ENCODE measurements around the gene CLEC4M.

Gene CLEC4M, protein sequence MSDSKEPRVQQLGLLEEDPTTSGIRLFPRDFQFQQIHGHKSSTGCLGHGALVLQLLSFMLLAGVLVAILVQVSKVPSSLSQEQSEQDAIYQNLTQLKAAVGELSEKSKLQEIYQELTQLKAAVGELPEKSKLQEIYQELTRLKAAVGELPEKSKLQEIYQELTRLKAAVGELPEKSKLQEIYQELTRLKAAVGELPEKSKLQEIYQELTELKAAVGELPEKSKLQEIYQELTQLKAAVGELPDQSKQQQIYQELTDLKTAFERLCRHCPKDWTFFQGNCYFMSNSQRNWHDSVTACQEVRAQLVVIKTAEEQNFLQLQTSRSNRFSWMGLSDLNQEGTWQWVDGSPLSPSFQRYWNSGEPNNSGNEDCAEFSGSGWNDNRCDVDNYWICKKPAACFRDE

GRCh38 chr19:7762719-7763293 is at the start of gene CLEC4M:
Gene CLEC4M, plus strand, starts transcription at chr19:7763243. Its CDS starts 24 bp downstream, at chr19:7763267.
- no peak for DNase-seq (ENCODE audit: low read depth in 2 of 2)

- no peak for DNase-seq (ENCODE audit: low read depth in 2 of 2)
Measured at GRCh38 chr19:7715671-7716070, 47.4 kb upstream of the CLEC4M start.

- DNase-seq (ENCODE audit: low read depth in 2 of 2): no peak
Measured at GRCh38 chr19:7716762-7717161, 46.3 kb upstream of the CLEC4M start.

DNA sequence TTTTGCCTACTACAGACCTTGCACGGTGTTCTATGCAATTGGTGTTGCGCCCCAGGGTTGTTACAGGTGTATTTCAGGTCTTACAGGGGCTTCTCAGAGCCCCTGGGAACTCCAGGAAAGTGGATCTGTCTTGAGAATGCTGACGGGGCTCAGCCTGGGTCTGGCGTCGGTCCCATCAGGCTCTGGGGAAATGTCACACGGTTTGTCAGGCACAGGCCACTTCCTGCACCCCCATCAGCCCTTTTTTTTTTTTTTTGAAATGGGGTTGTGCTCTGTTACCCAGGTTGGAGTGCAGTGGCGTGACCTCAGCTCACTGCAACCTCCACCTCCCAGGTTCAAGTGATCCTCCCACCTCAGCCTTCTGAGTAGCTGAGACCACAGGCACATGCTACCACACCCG is 44.4 kb upstream of the CLEC4M start:
- DNase-seq (ENCODE audit: low read depth in 2 of 2): no peak

- DNase-seq (ENCODE audit: low read depth in 2 of 2): no peak
Measured at GRCh38 chr19:7720351-7720750, 42.7 kb upstream of the CLEC4M start.

- DNase-seq (ENCODE audit: low read depth in 2 of 2): no peak
Measured at GRCh38 chr19:7722231-7722651, 40.8 kb upstream of the CLEC4M start.

- DNase-seq (ENCODE audit: low read depth in 2 of 2): no peak
Measured at GRCh38 chr19:7725791-7726190, 37.3 kb upstream of the CLEC4M start.

DNA sequence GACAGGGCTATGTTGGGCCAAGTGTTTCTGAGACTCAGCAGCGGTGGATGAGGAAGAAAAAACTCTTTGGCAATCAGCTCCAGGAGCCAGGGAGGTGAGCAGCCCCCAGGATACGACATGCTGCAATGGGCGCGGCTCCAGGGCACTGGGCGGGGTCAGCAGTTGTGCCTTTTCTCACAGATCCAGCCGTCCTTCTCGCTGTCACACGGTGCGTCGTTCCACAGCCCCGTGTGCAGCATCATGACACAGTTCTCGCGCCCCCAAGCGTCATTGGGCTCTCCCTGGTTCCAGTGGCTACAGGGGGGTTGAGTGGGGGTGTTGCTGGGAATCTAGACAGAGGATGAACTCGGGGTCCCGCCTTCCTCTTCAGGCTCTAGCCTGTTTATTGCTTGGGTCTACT is 33.8 kb upstream of the CLEC4M start:
- no peak for DNase-seq (ENCODE audit: low read depth in 2 of 2)

DNA sequence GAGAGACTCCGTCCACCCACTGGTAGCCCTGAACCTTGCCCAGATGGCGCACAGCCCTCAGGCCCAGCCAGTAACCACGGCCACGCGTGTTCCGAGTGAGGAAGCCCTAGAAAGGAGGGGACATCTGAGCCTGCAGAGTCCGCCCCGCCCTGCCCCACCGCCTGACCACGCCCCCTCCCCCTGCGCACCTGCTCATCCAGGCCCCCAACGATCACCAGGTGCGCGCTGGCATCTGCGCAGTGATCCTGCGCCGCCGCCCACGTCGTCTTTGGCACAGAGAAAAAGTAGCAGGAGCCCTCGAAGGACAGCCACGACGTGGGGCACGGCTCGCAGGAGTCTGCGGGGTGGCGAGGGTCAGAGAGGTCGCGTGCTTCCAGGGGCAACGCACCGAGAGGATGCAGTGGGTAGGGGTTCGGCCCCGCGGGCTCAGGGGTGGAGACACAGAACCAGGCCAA is 33.2 kb upstream of the CLEC4M start:
- DNase-seq (ENCODE audit: low read depth in 2 of 2): no peak

DNA sequence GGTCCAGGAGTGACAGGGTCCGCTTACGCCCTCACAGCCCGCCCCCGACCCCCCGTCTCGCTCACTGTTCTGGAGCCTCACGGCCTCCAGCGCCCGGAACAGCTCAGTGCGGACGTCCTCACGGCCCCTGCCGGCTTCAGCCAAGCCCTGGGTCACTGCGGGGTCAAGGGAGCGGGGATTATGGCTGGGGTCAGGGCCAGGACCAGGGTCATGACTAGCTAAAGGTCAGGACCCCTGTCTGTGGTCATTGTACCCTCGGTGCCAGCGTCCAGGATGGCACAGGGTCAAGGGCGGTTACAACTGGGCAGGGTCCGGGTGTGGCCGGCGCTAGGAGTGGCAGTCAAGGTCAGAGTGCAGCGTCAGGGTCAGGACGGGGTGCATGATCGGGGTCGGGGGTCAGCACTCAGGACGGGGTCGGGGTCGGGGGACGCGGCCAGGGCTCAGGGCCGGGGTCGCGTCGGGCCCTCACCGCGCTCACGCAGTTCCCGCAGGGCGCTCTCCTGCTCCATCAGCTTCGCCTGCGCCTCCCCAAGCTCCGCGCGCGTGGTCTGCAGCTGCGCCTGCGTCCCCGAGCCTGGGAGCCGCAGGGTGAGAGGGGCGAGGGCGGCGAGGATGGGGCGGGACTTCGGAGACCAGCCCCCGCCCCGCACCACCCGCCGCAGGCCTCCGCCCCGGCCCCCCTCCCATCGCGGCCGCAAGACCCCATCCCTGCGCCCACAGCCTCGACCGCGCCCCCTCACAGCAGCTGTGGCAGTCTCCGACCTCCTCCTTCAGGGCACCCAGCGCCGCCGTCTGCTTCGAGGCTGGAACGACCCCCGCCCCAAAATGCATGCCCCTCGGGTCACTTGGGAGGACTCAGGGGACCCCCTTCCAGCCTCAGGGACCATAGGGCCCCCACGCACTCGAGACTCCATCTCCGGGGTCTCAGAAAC is 32.5 kb upstream of the CLEC4M start:
- DNase-seq (ENCODE audit: low read depth in 2 of 2): no peak

GRCh38 chr19:7731218-7731595 is 31.8 kb upstream of the CLEC4M start:
- DNase-seq (ENCODE audit: low read depth in 2 of 2): no peak

GRCh38 chr19:7731615-7732014 is 31.4 kb upstream of the CLEC4M start:
- DNase-seq (ENCODE audit: low read depth in 2 of 2): no peak

DNA sequence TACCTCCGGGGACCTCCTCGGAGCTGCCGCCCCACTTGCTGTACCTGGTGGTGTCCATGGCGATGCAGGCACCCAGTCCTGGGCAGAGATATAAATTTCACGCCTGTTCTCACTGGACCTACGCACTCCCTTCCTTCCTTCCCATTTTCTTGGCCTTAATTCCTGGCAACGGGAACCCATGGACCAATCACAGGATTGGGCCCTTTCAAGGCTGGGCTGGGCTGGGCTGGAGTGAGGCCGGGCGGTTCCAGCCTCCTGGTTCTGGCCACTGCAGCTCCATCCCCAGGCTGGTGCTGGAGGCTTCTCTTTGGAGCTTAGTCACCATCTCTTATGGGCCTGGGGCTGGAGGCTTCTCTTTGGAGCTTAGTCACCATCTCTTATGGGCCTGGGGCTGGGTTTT is 31.0 kb upstream of the CLEC4M start, which contains the start of gene CLEC4G:
Gene CLEC4G (minus strand): TSS at position 66 of the 400 bp plus-strand sequence. CDS start 8 bp downstream, at position 58.
- no peak for DNase-seq (ENCODE audit: low read depth in 2 of 2)

GRCh38 chr19:7733376-7733775 is 29.7 kb upstream of the CLEC4M start:
- DNase-seq (ENCODE audit: low read depth in 2 of 2): no peak

GRCh38 chr19:7734220-7735203 is 28.5 kb upstream of the CLEC4M start:
- DNase-seq (ENCODE audit: low read depth in 2 of 2): no peak

DNA sequence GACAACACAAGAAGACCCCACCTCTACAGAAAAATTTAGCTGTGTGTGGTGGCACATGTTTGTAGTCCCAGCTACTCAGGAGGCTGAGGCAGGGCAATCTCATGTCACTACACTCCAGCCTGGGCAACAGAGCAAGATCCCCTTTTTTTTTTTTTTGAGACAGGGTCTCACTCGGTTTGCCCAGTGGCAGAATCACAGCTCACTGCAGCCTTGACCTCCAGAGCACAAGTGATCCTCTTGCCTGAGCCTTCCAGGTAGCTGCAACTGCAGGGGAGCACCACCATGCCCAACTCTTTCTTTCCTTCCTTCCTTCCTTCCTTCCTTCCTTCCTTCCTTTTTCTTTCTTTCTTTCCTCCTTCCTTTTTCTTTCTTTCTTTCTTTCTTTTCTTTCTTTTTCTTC is 26.9 kb upstream of the CLEC4M start:
- DNase-seq (ENCODE audit: low read depth in 2 of 2): no peak

DNA sequence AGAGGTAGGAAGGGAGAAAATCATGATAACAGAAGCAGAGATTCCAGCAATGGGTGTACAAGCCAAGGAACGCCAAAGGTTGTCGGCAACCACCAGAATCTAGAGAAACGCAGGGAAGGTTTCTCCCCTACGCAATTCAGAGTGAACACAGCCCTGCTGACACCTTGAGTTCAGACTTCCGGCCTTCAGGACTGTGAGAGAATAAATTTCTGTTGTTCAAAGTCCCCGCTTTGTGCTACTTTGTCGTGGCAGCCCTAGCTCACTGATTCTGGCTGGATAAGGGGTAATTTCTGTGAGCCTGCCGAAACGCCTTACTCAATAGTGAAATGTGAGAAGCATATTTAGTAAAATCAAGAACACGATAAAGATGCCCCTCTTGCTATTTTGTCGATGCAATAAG is 25.8 kb upstream of the CLEC4M start:
- DNase-seq (ENCODE audit: low read depth in 2 of 2): no peak

GRCh38 chr19:7738023-7738422 is 25.0 kb upstream of the CLEC4M start:
- peak in 1 of 2 donors; percentile 23 for DNase-seq (ENCODE audit: low read depth in 2 of 2)

DNA sequence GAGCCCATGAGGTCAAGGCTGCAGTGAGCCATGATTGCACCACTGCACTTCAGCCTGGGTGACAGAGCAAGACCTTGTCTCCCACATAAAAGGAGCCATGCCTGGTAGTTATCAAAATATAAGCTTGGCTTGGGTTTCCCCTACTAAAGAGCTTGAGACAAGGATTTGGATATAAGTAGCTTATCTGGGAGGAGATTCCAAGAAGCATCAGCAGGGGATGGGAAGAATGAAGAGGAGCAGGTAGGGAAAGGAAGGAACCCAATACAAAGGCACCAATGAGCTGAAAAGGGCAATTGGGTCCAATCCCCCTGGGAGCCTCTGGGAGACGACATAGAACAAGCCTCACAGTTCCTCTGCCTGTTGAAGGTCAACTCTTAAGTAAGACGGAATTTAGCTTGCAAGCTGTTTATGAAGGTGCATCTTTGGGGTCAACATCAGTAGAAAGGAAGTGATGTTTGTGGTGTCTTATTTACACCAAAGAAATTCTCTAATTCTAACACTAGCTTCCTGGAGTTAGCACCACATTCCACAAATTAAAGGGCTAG is 23.8 kb upstream of the CLEC4M start:
- no peak for DNase-seq (ENCODE audit: low read depth in 2 of 2)

GRCh38 chr19:7739801-7740681 is 23.0 kb upstream of the CLEC4M start:
- no peak for DNase-seq (ENCODE audit: low read depth in 2 of 2)

All from stimulated activated CD8-positive, alpha-beta memory T cell treated with anti-CD3 and anti-CD28 coated beads, Interleukin-2, amount 100 ng/mL, for 48 hours (primary cell).